Adrenal gland (tissue), 5 donors: ENCODE data around the gene LHPP.

ENCODE experiments used
- CTCF ChIP-seq, 6 experiments: fragments of 450-650 bp in 4 of 6; fragments of 200-600 bp in 2 of 6; sonication (generic) in 1 of 6; IDR thresholded peaks; 1 replicate in 5 of 6; 2 replicates in 1 of 6; pipeline versions ENCODE4 v1.5.1 to v1.8.0; 2016 to 2021; ENCODE audit warnings: antibody characterized with exemption in 6 of 6, mild to moderate bottlenecking in 2 of 6, moderate library complexity in 1 of 6
- POLR2A ChIP-seq, 2 donors: fragments of 450-650 bp; IDR thresholded peaks; one replicate each; pipeline ENCODE4 v1.6.1; 2017; ENCODE audit warnings: antibody characterized with exemption in 2 of 2, mild to moderate bottlenecking in 2 of 2, moderate library complexity in 1 of 2
- donor health status: DM: no; HTN: no; CAD: no.

GRCh38 chr10:124430077-124430476 is 31.5 kb upstream of the LHPP start:
- TF ChIP-seq CTCF (IDR thresholded peaks at IDR 0.05): no peak
- TF ChIP-seq POLR2A (IDR thresholded peaks at IDR 0.05): no peak
